ENCODE measurements around the gene DDX51. TPM values are rescaled to one million over a fixed set of nuclear protein-coding genes. Genes with fewer than 3 reads are reported as not detected.

Gene DDX51
- total and polyA plus RNA-seq, 2 experiments from 2014 or later, result 12.4 to 18.3 TPM

GRCh38 chr12:132181570-132182200, 37.6 kb upstream of the DDX51 start:
- ATAC-seq, result no peak

GRCh38 chr12:132180648-132181546, 36.8 kb upstream of the DDX51 start:
- Histone ChIP-seq H3K79me2 (replicated peaks; ENCODE audit: insufficient read depth) (no peaks in the 10 kb centered on the region), H3K9me2 (ENCODE audit: insufficient read depth) (no peaks in the 10 kb centered on the region), H3K4me3 (no peak overlapping the region), H3K36me3 (ENCODE audit: insufficient read depth) (no peaks in the 10 kb centered on the region), H4K20me1 (replicated peaks; ENCODE audit: insufficient read depth) (no peaks in the 10 kb centered on the region; the same call in 1 of the 2 replicates), H3K27me3 (ENCODE audit: insufficient read depth) (peaks cover 28% of the 10 kb centered on the region), H3K4me1 (ENCODE audit: insufficient read depth) (peaks cover 2% of the 10 kb centered on the region; the same call in 1 of the 2 replicates), H2AFZ (no peak overlapping the region), H3F3A (replicated peaks; ENCODE audit: low read depth) (0 out of 2 replicates have a peak, but pooled peaks cover 2% of the 10 kb centered on the region), H3K27ac (ENCODE audit: low read depth) (no peak overlapping the region), H3K4me2 (no peak overlapping the region)
- H3K27me3 Mint-ChIP-seq (ENCODE audit: insufficient read depth, low read depth, poor library complexity), result peaks cover 37% of the 10 kb centered on the region
- no peak for DNase-seq (ENCODE audit: low spot score)
- peaks cover 8% of the 10 kb centered on the region; the same call in 2 of the 3 replicates for H3K9me3 Mint-ChIP-seq
- no peak overlapping the region for H3K4me3 Mint-ChIP-seq
- H3K4me1 Mint-ChIP-seq, result peaks cover 9% of the 10 kb centered on the region
- peaks cover 3% of the 10 kb centered on the region; the same call in 1 of the 3 replicates for H3K36me3 Mint-ChIP-seq (ENCODE audit: low read depth)
- H3K27ac Mint-ChIP-seq, result no peak overlapping the region
- no peak for ATAC-seq
- no peak for TF ChIP-seq POLR2AphosphoS5 (IDR thresholded peaks at IDR 0.05; ENCODE audit: low read depth)
- no peak for TF ChIP-seq EZH2 (IDR thresholded peaks at IDR 0.05; ENCODE audit: low read depth, unreplicated experiment)
- TF ChIP-seq NANOG (IDR thresholded peaks at IDR 0.05; ENCODE audit: borderline replicate concordance), result no peak
- TF ChIP-seq, protein P1, sequence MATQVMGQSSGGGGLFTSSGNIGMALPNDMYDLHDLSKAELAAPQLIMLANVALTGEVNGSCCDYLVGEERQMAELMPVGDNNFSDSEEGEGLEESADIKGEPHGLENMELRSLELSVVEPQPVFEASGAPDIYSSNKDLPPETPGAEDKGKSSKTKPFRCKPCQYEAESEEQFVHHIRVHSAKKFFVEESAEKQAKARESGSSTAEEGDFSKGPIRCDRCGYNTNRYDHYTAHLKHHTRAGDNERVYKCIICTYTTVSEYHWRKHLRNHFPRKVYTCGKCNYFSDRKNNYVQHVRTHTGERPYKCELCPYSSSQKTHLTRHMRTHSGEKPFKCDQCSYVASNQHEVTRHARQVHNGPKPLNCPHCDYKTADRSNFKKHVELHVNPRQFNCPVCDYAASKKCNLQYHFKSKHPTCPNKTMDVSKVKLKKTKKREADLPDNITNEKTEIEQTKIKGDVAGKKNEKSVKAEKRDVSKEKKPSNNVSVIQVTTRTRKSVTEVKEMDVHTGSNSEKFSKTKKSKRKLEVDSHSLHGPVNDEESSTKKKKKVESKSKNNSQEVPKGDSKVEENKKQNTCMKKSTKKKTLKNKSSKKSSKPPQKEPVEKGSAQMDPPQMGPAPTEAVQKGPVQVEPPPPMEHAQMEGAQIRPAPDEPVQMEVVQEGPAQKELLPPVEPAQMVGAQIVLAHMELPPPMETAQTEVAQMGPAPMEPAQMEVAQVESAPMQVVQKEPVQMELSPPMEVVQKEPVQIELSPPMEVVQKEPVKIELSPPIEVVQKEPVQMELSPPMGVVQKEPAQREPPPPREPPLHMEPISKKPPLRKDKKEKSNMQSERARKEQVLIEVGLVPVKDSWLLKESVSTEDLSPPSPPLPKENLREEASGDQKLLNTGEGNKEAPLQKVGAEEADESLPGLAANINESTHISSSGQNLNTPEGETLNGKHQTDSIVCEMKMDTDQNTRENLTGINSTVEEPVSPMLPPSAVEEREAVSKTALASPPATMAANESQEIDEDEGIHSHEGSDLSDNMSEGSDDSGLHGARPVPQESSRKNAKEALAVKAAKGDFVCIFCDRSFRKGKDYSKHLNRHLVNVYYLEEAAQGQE (IDR thresholded peaks at IDR 0.05; ENCODE audit: unreplicated experiment), result no peak
- TF ChIP-seq CTCF (conservative IDR thresholded peaks at IDR 0.05; ENCODE audit: low read depth in 2 of 2), result no peak
- TF ChIP-seq ZNF114 (CRISPR knock-in tag; IDR thresholded peaks at IDR 0.05), result no peak

More at GRCh38 chr12:132181570-132182200, 37.6 kb upstream of the DDX51 start:
- no peaks in the 10 kb centered on the region for H3K36me3 ChIP-seq (ENCODE audit: insufficient read depth)
- H3K79me2 ChIP-seq (replicated peaks; ENCODE audit: insufficient read depth), result no peaks in the 10 kb centered on the region
- no peak overlapping the region for H3K27ac ChIP-seq (ENCODE audit: low read depth)
- TF ChIP-seq STAT1 (IDR thresholded peaks at IDR 0.05; ENCODE audit: unreplicated experiment) (no peak), CREB1 (CRISPR knock-in tag; IDR thresholded peaks at IDR 0.05; ENCODE audit: low read depth) (no peak), EZH2phosphoT487 (IDR thresholded peaks at IDR 0.05; ENCODE audit: unreplicated experiment) (no peak), ETS1 (IDR thresholded peaks at IDR 0.05) (no peak), NANOG (IDR thresholded peaks at IDR 0.05; ENCODE audit: borderline replicate concordance) (no peak), POLR2AphosphoS5 (IDR thresholded peaks at IDR 0.05; ENCODE audit: low read depth) (no peak), ZNF114 (CRISPR knock-in tag; IDR thresholded peaks at IDR 0.05) (no peak), EZH2 (IDR thresholded peaks at IDR 0.05; ENCODE audit: low read depth, unreplicated experiment) (no peak)
- H3K27me3 ChIP-seq (ENCODE audit: insufficient read depth), result peaks cover 30% of the 10 kb centered on the region
- Mint-ChIP-seq H3K4me1 (peaks cover 12% of the 10 kb centered on the region), H3K9me3 (peaks cover 10% of the 10 kb centered on the region; the same call in 2 of the 3 replicates), H3K36me3 (ENCODE audit: low read depth) (peaks cover 4% of the 10 kb centered on the region; the same call in 1 of the 3 replicates), H3K4me3 (no peak overlapping the region), H3K27ac (no peak overlapping the region), H3K27me3 (ENCODE audit: insufficient read depth, low read depth, poor library complexity) (peaks cover 42% of the 10 kb centered on the region)
- no peaks in the 10 kb centered on the region for H3K9me2 ChIP-seq (ENCODE audit: insufficient read depth)
- H3K4me2 ChIP-seq, result no peak overlapping the region
- DNase-seq (ENCODE audit: low spot score), result no peak
- peaks cover 4% of the 10 kb centered on the region; the same call in 1 of the 2 replicates for H3K4me1 ChIP-seq (ENCODE audit: insufficient read depth)
- H3F3A ChIP-seq (replicated peaks; ENCODE audit: low read depth), result 0 out of 2 replicates have a peak, but pooled peaks cover 2% of the 10 kb centered on the region
- no peak overlapping the region for H2AFZ ChIP-seq
- H4K20me1 ChIP-seq (replicated peaks; ENCODE audit: insufficient read depth), result no peaks in the 10 kb centered on the region; the same call in 1 of the 2 replicates
- H3K4me3 ChIP-seq, result no peak overlapping the region

Data from GM23338 (cell line).